Stimulated activated CD8-positive, alpha-beta memory T cell treated with anti-CD3 and anti-CD28 coated beads, Interleukin-4, amount 100 ng/mL, for 48 hours (primary cell): ENCODE results near the gene MARK2.

ENCODE experiments used
- DNase-seq: peaks from one replicate; pipeline ENCODE4 v3.0.0-alpha.2; 2020

Gene MARK2

DNA sequence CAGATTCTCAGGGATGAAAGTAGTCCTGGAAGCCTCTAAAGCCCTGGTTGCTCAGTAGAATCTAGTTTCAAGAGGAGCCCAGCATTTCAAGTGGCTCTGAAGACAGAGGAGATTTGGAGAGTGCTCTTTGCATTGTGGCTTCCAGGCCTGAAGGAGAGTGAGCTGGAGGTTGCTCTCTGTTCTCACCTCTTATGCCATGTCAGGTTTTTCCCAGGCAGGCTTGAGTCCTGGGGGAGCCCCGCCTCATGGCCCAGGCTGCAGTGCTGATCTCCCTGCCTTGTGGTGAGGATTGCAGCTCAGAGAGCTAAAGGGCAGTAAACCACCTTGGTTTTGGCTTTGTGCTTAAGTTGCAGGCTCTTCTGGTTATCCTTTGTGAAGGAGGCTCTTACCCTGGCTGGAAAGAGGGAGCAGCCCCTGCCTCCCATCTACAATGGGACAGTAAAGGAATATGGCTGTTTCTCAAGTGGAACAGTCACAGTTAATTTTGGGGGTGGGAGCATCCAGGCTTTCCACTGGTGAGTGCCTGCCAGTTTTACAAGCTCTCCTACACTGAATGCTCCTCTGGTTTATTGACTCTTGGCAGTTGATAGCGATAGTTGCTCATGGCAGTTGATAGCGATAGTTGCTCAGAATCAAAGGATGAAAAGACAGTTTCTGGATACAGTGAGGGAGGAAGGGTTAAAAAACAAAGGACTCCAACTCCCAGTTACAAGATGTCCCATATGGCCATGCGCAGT is 45.5 kb downstream of the MARK2 start:
- no peak for DNase-seq

DNA sequence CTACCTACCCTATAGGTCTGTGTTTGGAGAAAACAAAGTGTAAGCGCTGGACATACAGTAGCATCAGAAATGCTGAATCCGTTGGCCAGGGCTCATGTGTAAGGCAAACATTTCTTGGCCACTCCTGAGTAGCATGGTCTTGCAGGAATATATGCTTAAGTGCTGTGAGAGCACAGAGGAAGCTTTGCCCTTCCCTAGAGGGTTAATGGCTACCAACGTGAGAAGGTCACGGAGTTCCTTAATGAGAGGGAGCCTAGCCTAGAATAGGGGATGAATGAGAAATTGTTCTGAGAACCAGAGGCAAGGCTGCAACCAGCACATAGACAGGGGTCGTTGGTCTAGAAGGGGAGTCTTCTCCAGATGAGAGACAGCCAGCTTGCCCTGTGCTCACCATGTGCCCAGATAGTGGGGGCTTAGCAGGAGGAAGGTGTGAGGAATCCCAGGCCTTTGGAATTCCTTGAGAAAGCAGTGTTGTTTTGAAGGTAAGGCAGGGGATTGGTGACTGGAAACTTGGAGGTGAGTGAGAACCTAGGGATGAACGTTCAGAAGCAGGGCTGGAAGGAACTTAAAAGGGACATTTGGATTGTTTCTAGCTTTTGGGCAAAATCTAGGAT is 48.6 kb downstream of the MARK2 start:
- DNase-seq: no peak

GRCh38 chr11:63888170-63889086 is 49.5 kb downstream of the MARK2 start:
- DNase-seq: peak; percentile 75

GRCh38 chr11:63889344-63889743 is 50.4 kb downstream of the MARK2 start:
- DNase-seq: no peak

DNA sequence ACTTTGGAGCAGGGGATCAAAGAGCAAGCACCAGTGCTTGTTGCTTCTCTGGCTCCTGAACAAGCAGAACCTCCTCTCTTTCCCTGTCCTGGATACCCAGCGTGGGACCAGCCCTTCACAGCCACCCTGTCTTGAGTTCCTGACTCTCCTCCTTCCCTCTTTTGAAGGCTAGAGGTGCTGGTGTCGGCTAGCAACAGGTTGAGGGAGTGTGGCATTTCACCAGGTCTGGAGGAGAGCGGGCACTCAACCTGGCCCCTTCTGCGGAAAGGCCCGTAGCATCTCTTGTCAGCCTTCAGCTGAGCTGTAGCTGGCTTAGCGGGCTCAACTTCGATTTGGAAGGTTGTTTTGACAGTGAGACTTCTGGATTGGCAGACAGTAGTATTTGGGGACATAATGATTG is 51.5 kb downstream of the MARK2 start:
- DNase-seq: no peak

GRCh38 chr11:63892228-63892627 is 53.3 kb downstream of the MARK2 start:
- no peak for DNase-seq

- DNase-seq: no peak
These were observed 54.4 kb downstream of the MARK2 start for GRCh38 chr11:63893355-63893754.

DNA sequence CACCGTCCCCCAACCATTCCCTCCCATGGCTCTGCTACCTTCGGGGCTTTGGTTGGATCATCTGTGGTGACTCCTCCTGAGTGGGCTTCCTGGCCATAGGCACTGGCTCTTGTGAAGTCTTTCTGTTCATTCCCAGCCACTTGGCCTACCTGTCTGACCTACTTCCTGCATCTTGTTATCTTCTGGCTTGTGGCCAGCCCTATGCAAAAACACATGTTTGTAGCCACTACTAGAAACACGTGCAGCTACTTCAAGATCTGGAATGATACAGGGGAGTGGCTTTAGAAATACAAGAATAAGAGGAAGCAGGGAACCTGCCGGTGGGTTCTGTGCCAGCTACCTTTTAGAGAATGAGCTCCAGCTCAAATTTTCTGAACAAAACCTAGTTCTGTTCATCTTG is 57.2 kb downstream of the MARK2 start:
- DNase-seq: no peak

- DNase-seq: no peak
These were observed 58.7 kb downstream of the MARK2 start for GRCh38 chr11:63897459-63898146.

GRCh38 chr11:63901660-63902059 is 62.8 kb downstream of the MARK2 start:
- DNase-seq: no peak

- no peak for DNase-seq
These were observed 65.0 kb downstream of the MARK2 start for GRCh38 chr11:63903884-63904283.

DNA sequence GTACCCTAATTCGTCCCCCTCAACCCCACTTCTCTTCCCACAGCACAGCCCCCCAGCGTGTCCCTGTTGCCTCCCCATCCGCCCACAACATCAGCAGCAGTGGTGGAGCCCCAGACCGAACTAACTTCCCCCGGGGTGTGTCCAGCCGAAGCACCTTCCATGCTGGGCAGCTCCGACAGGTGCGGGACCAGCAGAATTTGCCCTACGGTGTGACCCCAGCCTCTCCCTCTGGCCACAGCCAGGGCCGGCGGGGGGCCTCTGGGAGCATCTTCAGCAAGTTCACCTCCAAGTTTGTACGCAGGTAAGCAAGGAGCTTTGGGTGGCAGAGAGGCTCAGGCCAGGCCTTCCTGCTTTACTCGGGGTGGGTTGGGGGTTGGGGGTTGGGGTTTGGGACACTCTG is 65.8 kb downstream of the MARK2 start:
- no peak for DNase-seq

DNA sequence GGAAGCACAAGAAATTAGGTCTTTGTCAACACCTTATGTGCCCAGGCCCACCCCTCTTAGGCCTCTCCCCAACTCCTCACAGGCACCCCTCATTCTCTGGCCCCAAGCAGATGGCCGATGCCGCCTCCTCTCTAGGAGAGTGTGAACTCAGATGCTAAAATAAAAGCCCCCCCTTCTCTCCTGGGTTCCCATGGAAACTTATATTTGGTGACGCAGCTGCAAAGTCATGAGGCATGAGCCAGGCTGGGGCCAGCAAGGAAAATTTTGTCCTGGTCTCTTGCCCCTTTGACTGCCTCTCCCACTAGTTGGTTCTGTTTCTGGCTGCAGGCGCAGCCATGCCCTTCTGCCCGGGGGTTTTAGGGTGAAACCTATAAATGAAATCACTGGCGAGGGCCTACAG is 66.3 kb downstream of the MARK2 start:
- no peak for DNase-seq

DNA sequence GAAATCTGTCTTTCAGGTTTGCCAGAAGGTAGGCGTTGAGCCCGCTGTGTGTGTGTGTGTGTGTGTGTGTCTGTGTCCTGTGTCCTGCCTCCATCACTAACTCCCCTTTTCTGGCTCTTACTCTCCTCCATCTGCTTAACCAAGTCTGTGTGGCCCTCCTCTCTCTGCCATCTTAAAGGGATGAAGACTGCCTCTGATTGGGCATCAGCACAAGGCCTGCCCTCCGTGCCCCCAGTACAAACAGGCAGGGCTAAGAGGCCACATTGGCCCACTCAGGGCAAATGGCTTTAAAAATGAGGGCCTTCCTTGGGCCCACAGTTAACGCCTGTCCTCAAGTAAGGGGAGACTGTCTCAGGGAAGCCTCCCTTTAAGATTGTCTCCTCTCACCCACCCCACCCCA is 67.2 kb downstream of the MARK2 start:
- no peak for DNase-seq

DNA sequence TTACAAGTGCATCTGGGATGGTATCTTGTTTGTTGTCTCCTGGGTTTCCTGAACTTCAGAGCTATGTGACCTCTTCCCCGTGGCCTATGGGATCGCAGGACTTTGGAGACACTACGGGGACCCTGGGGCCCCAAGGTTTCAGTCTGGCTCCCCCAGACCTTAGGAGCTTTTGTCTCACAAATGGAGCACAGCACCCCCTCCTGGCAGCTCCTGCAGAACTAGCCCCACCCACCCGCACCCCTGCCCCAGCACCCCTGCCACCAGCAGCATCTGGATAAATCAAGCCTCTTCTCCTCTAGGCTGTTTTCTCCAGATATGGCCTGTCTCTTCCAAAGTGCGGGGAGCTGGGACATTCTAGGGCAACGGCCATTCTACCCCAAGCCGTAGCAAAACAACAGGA is 67.7 kb downstream of the MARK2 start:
- peak; percentile 71 for DNase-seq

GRCh38 chr11:63907063-63907462 is 68.2 kb downstream of the MARK2 start:
- DNase-seq: no peak

GRCh38 chr11:63907808-63908530 is 69.1 kb downstream of the MARK2 start:
- no peak for DNase-seq

GRCh38 chr11:63908631-63909401 is 69.9 kb downstream of the MARK2 start:
- no peak for DNase-seq

DNA sequence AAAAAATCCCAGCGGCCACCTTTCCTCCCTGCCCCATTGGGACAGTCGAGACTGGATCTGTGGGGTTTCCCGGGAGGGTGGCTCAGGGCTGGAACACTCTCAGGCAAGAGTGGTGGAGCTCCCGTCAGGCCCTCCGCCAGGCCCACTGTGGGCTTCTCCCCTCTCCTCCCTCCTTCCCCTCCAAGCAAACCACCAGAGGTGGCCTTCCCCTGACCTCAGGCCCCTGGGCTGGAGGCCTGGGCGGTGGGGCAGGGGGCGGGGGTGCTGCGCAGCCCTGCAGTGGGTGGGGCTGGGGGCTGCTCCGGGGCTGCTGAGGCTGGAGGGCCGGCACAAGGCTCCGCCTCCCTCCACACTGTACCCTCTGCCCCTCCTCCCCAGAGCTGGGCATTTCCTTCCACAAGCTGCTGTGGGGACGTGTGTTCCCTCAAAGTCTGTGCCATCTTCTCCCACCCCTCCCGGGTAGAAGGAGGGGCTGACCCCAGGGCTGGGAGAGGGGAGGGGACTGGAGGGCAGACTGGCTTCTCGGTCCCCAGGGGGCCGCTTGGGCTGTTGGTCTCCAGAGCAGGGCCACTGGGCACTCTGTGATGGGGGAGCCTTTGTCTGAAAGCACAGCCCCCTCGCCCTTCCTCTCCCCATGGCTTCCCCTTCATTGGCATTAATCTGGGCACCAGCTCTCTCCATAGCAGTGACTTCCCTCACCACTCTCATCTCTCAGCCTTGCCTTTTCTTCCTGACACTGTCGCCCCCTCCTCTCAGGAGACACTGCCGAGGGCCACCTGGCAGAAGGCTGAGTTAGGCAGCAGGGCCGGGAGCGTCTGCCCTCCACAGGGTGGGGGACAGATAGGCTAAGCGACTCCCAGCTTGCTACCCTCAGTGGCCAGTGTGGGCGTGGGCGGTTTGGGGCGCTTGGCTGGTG is 70.9 kb downstream of the MARK2 start:
- no peak for DNase-seq

- DNase-seq: no peak
These were observed 71.8 kb downstream of the MARK2 start for GRCh38 chr11:63910675-63911074.

GRCh38 chr11:63911440-63911839 is 72.5 kb downstream of the MARK2 start:
- no peak for DNase-seq
